Measurements from ENCODE around the gene SH3PXD2B.

DNA sequence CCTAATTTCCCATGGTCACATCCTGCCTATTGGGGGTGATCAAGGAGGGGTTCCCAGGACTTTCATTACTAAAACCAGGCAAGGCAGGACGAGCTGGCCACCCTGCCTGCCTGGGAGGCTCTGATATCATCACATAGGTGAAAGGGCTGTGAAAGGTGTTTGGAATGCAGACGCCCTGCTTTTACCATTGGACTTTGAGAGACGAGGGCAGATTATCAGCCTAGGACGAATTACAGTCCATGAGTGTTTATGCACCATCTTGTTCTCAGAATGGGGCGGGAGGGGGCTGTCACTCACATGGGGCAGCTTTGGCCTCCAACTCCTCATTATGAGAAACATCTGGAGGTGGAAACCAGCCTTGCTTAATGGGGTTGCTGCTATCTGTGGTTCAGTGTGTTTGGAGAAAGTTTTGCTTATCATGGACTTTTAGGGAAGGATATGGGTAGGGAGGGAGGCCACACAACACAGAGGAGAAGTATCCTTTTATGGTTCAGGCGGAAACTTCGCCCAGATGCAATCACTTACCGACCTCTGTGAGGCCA, 101.0 kb downstream of the SH3PXD2B start:
- TF ChIP-seq, protein P1, sequence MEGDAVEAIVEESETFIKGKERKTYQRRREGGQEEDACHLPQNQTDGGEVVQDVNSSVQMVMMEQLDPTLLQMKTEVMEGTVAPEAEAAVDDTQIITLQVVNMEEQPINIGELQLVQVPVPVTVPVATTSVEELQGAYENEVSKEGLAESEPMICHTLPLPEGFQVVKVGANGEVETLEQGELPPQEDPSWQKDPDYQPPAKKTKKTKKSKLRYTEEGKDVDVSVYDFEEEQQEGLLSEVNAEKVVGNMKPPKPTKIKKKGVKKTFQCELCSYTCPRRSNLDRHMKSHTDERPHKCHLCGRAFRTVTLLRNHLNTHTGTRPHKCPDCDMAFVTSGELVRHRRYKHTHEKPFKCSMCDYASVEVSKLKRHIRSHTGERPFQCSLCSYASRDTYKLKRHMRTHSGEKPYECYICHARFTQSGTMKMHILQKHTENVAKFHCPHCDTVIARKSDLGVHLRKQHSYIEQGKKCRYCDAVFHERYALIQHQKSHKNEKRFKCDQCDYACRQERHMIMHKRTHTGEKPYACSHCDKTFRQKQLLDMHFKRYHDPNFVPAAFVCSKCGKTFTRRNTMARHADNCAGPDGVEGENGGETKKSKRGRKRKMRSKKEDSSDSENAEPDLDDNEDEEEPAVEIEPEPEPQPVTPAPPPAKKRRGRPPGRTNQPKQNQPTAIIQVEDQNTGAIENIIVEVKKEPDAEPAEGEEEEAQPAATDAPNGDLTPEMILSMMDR (conservative IDR thresholded peaks at IDR 0.05; ENCODE audit: low read length): no peak
- TF ChIP-seq EZH2phosphoT487 (IDR thresholded peaks at IDR 0.05; ENCODE audit: borderline replicate concordance, low read depth, low read length): no peak
